ENCODE measurements around the gene GBA2.

The GBA2 gene

GRCh38 chr9:35689542-35690293, 59.3 kb downstream of the GBA2 start, which contains the start of gene TPM2:
TSS of gene TPM2 (minus strand) at chr9:35689925. CDS start at chr9:35689817, 108 bp downstream.
- DNase-seq, result no peak

- DNase-seq, result no peak
These were observed 60.2 kb downstream of the GBA2 start for GRCh38 chr9:35688558-35689541.

- no peak for DNase-seq
These were observed 61.0 kb downstream of the GBA2 start for GRCh38 chr9:35687972-35688557.

- DNase-seq, result no peak
These were observed 61.7 kb downstream of the GBA2 start for GRCh38 chr9:35687306-35687705.
